Vagina (tissue), 2 donors: ENCODE measurements around the gene GNB1L. TPM values are rescaled to one million over a fixed set of nuclear protein-coding genes. Genes with fewer than 3 reads are reported as not detected.
"Not testable (repeated sequence)": the region's sequence is repeated elsewhere in the genome, so short reads cannot be mapped to it uniquely, and the experiment has no call there.

ENCODE experiments used
- DNase-seq, 2 donors: peaks; one replicate each; pipeline ENCODE4 v3.0.0-alpha.2; 2017; ENCODE audit errors: extremely low spot score in 2 of 2
- H3K27ac ChIP-seq: fragments of 200-600 bp; sonication (generic); one replicate; pipeline ENCODE4 v1.5.1; 2019
- H3K27me3 ChIP-seq: fragments of 200-600 bp; sonication (generic); one replicate; pipeline ENCODE4 v1.5.1; 2019
- H3K36me3 ChIP-seq, 2 donors: fragments of 200-600 bp; sonication (generic); one replicate each; pipeline ENCODE4 v1.5.1; 2017 to 2019
- H3K4me1 ChIP-seq: fragments of 200-600 bp; sonication (generic); one replicate; pipeline ENCODE4 v1.5.1; 2019
- H3K4me3 ChIP-seq, 2 donors: fragments of 200-600 bp; sonication (generic); 1 replicate in 1 of 2; 2 replicates in 1 of 2; pipeline ENCODE4 v1.5.1; 2016 to 2019
- H3K9me3 ChIP-seq: fragments of 200-600 bp; sonication (generic); one replicate; pipeline ENCODE4 v1.5.1; 2019
- CTCF ChIP-seq, 3 experiments: fragments of 450-650 bp in 2 of 3; fragments of 200-600 bp in 1 of 3; sonication (generic) in 1 of 3; IDR thresholded peaks; one replicate each; pipeline ENCODE4 v1.5.1; 2017 to 2019; ENCODE audit warnings: antibody characterized with exemption in 3 of 3, mild to moderate bottlenecking in 2 of 3, moderate library complexity in 2 of 3
- POLR2A ChIP-seq, 2 donors: fragments of 450-650 bp; IDR thresholded peaks; one replicate each; pipeline ENCODE4 v1.6.1; 2017; ENCODE audit warnings: antibody characterized with exemption in 2 of 2, mild to moderate bottlenecking in 2 of 2, moderate library complexity in 2 of 2
- POLR2AphosphoS5 ChIP-seq, 2 donors: sonication (generic); formaldehyde crosslinking; IDR thresholded peaks; one replicate each; pipeline ENCODE4 v1.9.0; 2017; ENCODE audit warnings: antibody characterized with exemption in 2 of 2, mild to moderate bottlenecking in 2 of 2, low read depth in 1 of 2; ENCODE audit not compliant: insufficient read depth in 1 of 2
- intact Hi-C: fragments of 100-400 bp; cut with DNase I; formaldehyde crosslinking; loops from one replicate; pipeline ENCODE4 v1.15.1; 2023
- total RNA-seq: library from RNA; depleted of rRNA; stranded (reverse); fragments of >200 nt; gene quantifications from one replicate; pipeline ENCODE4 v1.2.3, GENCODE V29; 2016

Gene GNB1L
- total RNA-seq, 1 donor from 2014 or later, result 14.0 TPM

- Histone ChIP-seq H3K27ac (no peak overlapping the region), H3K4me3 (no peak overlapping the region), H3K9me3 (no peaks in the 10 kb centered on the region), H3K36me3 (no peaks in the 10 kb centered on the region), H3K4me1 (no peaks in the 10 kb centered on the region), H3K27me3 (no peaks in the 10 kb centered on the region)
- no peak for TF ChIP-seq POLR2A (IDR thresholded peaks at IDR 0.05)
- TF ChIP-seq POLR2AphosphoS5 (IDR thresholded peaks at IDR 0.05; ENCODE audit: insufficient read depth in 1 of 2, low read depth in 1 of 2), result no peak
- TF ChIP-seq CTCF (IDR thresholded peaks at IDR 0.05), result no peak
- intact Hi-C loops, result no loop called here
- no peak for DNase-seq
Observed at GRCh38 chr22:19782533-19782932, 72.1 kb downstream of the GNB1L start.

DNA sequence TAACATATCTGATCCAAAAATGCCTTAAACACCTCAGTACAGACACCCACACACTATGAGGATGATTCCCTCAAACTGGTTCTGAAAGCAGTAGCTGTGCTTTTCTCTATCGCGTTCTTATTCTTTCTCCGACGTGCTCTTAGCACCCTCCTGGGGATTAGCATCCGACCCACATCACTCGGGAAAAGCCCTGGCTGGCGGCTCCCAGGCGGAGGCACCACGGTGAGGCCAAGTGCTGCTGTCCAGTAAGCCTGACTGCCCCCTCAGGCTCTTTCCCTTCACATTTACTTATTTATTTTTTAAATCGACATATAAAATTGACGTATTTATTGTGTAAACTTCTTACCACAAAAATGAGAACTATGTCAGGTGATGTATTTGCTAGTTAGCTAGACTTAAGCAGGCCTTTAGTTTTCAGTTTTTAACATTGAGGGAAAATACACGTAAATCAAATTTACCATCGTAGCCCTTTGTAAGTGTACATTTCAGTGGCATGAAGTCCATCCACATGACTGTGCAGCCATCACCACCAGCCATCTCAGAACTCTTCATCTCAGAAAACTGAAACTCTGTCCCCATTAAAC, 74.9 kb downstream of the GNB1L start:
- H3K27me3 ChIP-seq, result no peaks in the 10 kb centered on the region
- H3K9me3 ChIP-seq, result no peaks in the 10 kb centered on the region
- DNase-seq, result no peak
- intact Hi-C loops, result no loop called here
- no peak overlapping the region for H3K4me3 ChIP-seq
- no peak overlapping the region for H3K27ac ChIP-seq
- H3K36me3 ChIP-seq, result no peaks in the 10 kb centered on the region
- no peak for TF ChIP-seq POLR2A (IDR thresholded peaks at IDR 0.05)
- H3K4me1 ChIP-seq, result no peaks in the 10 kb centered on the region

DNA sequence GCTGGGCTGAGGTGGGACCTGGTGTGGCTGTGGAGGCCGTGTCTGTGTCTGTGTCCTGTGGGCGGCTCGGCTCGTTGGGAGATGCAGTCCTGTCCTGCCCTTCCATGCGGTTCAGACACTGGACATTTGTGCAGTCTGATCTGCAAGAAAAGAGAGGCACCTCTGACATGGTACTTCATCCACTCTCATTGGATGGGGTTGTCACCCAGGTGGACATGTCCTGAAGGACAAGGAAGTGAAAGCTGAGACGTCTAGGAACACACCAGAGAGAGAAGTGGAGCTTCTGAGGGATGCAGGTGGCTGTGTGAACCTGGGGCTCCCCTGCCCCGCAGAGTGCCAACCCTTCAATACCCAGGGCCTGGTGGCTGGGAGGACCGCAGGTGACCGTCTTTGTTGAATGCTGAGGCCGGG, 75.7 kb downstream of the GNB1L start:
- no peak for DNase-seq
- no peak for TF ChIP-seq POLR2A (IDR thresholded peaks at IDR 0.05)
- no peak for TF ChIP-seq POLR2AphosphoS5 (IDR thresholded peaks at IDR 0.05; ENCODE audit: insufficient read depth in 1 of 2, low read depth in 1 of 2)
- TF ChIP-seq CTCF (IDR thresholded peaks at IDR 0.05), result no peak
- intact Hi-C loops, result no loop called here
- Histone ChIP-seq H3K27ac (no peak overlapping the region), H3K36me3 (no peaks in the 10 kb centered on the region), H3K4me1 (no peaks in the 10 kb centered on the region), H3K9me3 (no peaks in the 10 kb centered on the region), H3K27me3 (no peaks in the 10 kb centered on the region), H3K4me3 (no peak overlapping the region)

GRCh38 chr22:19777192-19777591, 77.5 kb downstream of the GNB1L start:
- DNase-seq, H3K4me3 ChIP-seq, H3K27me3 ChIP-seq, intact Hi-C loops, H3K9me3 ChIP-seq, H3K27ac ChIP-seq, H3K36me3 ChIP-seq, H3K4me1 ChIP-seq: not testable (repeated sequence)

DNA sequence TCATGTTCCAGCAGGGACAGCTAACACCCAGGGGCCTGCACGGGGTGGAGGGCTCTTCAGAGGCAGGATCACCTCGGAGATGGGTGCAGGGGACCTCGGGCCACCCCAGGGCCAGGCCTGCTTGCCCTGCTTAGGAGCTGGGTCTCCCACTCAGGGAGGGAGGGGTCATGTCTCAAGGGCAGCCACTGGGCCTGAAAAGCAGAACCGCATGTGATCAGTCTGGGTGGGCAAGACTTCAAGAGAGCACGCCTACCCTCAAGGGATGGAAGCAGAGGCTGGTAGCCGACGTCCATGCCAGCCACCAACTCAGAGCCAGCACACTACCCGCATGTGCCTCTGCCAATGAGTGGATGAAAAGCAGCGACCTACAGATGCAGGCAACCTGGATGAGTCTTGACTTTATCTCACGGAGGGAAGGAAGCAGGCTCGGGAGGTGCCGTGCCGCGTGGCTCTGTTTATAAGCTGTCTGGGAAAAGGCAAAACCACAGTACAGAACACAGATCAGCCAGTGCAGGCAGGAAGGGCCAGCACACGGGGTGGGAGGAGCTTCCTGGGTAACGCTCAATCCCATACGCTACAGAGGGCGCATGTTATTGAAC, 78.1 kb downstream of the GNB1L start:
- no peaks in the 10 kb centered on the region for H3K9me3 ChIP-seq
- no peaks in the 10 kb centered on the region for H3K27me3 ChIP-seq
- H3K4me3 ChIP-seq, result no peak overlapping the region
- intact Hi-C loops, result no loop called here
- TF ChIP-seq POLR2AphosphoS5 (IDR thresholded peaks at IDR 0.05; ENCODE audit: insufficient read depth in 1 of 2, low read depth in 1 of 2), result no peak
- no peak for TF ChIP-seq POLR2A (IDR thresholded peaks at IDR 0.05)
- TF ChIP-seq CTCF (IDR thresholded peaks at IDR 0.05), result no peak
- no peaks in the 10 kb centered on the region for H3K4me1 ChIP-seq
- no peak for DNase-seq
- no peak overlapping the region for H3K27ac ChIP-seq
- no peaks in the 10 kb centered on the region for H3K36me3 ChIP-seq

DNA sequence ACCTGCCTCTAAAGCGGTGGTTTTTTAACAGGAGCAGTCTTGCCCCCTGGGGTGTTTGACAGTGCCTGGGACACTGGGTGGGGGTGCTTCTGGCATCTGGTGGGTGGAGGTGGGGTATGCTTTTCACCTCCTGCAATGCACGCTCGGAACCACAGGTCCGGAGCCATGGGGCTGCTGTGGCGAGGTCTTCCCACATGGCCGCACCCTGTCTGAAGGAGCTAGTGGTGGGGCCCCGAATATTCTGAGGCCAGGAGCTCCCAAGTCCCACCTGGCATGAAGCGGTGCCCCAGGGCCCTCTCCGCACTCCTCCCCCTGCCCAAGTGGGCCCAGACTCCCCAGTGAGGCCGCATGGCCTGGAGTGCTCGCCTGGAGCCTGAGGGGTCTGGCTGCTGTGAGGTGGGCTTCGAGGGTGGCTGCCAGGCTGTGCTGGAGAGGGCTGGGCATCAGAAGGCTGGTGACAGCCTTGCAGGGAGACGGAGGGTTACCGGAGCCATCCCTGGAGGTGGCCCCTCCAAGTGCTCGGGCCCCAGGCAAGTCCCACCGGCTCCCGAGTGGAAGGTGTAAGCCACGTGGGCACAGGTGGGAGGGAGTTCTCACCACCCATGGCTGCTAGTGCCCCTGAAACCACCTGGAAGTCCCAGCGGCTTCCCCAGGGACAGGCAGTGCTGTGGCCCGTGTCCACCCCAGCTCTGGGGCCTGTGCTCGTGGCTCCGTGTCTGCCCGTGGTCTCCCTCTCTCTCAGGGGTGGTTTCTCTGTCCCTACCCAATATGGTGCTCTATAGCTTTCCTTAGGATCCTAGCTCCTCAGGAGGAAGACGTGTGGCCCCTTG, 79.0 kb downstream of the GNB1L start:
- TF ChIP-seq POLR2AphosphoS5 (IDR thresholded peaks at IDR 0.05; ENCODE audit: insufficient read depth in 1 of 2, low read depth in 1 of 2) (no peak), CTCF (IDR thresholded peaks at IDR 0.05) (no peak), POLR2A (IDR thresholded peaks at IDR 0.05) (no peak)
- H3K27me3 ChIP-seq, result no peaks in the 10 kb centered on the region
- H3K4me3 ChIP-seq, result no peak overlapping the region
- DNase-seq, result no peak
- no peaks in the 10 kb centered on the region for H3K36me3 ChIP-seq
- no peak overlapping the region for H3K27ac ChIP-seq
- intact Hi-C loops, result no loop called here
- no peaks in the 10 kb centered on the region for H3K9me3 ChIP-seq
- no peaks in the 10 kb centered on the region for H3K4me1 ChIP-seq
